Measurements from ENCODE around the gene PCNX4.

The PCNX4 gene

GRCh38 chr14:60175255-60175902 is 83.7 kb downstream of the PCNX4 start:
- no peak overlapping the region for H3K27ac ChIP-seq
- H3K36me3 ChIP-seq: no peaks in the 10 kb centered on the region
- no peaks in the 10 kb centered on the region for H3K27me3 ChIP-seq
- peaks cover 0 to 8% (median 2%) of the 10 kb centered on the region in 4 donors for H3K4me1 ChIP-seq
- TF ChIP-seq CTCF (IDR thresholded peaks at IDR 0.05): no peak
- no peak for DNase-seq
- intact Hi-C loops (cut with DNase I; ENCODE audit: low total_unique reads): no loop called here
- no peak overlapping the region for H3K4me3 ChIP-seq
- H3K9me3 ChIP-seq: no peaks in the 10 kb centered on the region

GRCh38 chr14:60178164-60178563 is 86.4 kb downstream of the PCNX4 start:
- Histone ChIP-seq H3K4me1 (peaks cover 0 to 8% (median 2%) of the 10 kb centered on the region in 4 donors), H3K4me3 (no peak overlapping the region), H3K27ac (no peak overlapping the region), H3K9me3 (no peaks in the 10 kb centered on the region), H3K36me3 (no peaks in the 10 kb centered on the region), H3K27me3 (no peaks in the 10 kb centered on the region)
- DNase-seq: no peak
- intact Hi-C loops (cut with DNase I; ENCODE audit: low total_unique reads): no loop called here
- TF ChIP-seq CTCF (IDR thresholded peaks at IDR 0.05): no peak

GRCh38 chr14:60178820-60179219 is 87.1 kb downstream of the PCNX4 start:
- intact Hi-C loops (cut with DNase I; ENCODE audit: low total_unique reads): no loop called here

GRCh38 chr14:60179431-60179869 is 87.7 kb downstream of the PCNX4 start:
- Histone ChIP-seq H3K9me3 (no peaks in the 10 kb centered on the region), H3K27me3 (no peaks in the 10 kb centered on the region), H3K4me1 (peaks cover 0 to 12% (median 4%) of the 10 kb centered on the region in 4 donors), H3K36me3 (no peaks in the 10 kb centered on the region), H3K27ac (no peak overlapping the region), H3K4me3 (no peak overlapping the region)
- no peak for DNase-seq
- TF ChIP-seq CTCF (IDR thresholded peaks at IDR 0.05): no peak
- intact Hi-C loops (cut with DNase I; ENCODE audit: low total_unique reads): no loop called here

More at GRCh38 chr14:60178820-60179219, 87.1 kb downstream of the PCNX4 start:
- no peak overlapping the region for H3K27ac ChIP-seq
- H3K36me3 ChIP-seq: no peaks in the 10 kb centered on the region
- H3K4me1 ChIP-seq: peaks cover 0 to 8% (median 4%) of the 10 kb centered on the region in 4 donors
- H3K9me3 ChIP-seq: no peaks in the 10 kb centered on the region
- DNase-seq: no peak
- no peaks in the 10 kb centered on the region for H3K27me3 ChIP-seq
- no peak for TF ChIP-seq CTCF (IDR thresholded peaks at IDR 0.05)
- no peak overlapping the region for H3K4me3 ChIP-seq

GRCh38 chr14:60183138-60183537 is 91.4 kb downstream of the PCNX4 start:
- Histone ChIP-seq H3K36me3 (no peaks in the 10 kb centered on the region), H3K27me3 (no peaks in the 10 kb centered on the region), H3K4me3 (no peak overlapping the region), H3K9me3 (no peaks in the 10 kb centered on the region), H3K4me1 (peaks cover 0 to 12% (median 4%) of the 10 kb centered on the region in 4 donors), H3K27ac (no peak overlapping the region)
- no peak for DNase-seq
- TF ChIP-seq CTCF (IDR thresholded peaks at IDR 0.05): no peak
- intact Hi-C loops (cut with DNase I; ENCODE audit: low total_unique reads): loop anchor here (2.0 kb wide), 1 partner anchor 218 kb away; no protein-coding TSS in a partner anchor

All from tibial artery (tissue), 4 donors.